Smooth muscle cell (in vitro differentiated cells): ENCODE results near the gene GAA. TPM values are rescaled to one million over a fixed set of nuclear protein-coding genes. Genes with fewer than 3 reads are reported as not detected.

ENCODE experiments used
- DNase-seq: peaks from one replicate; lab custom pipeline; 2025; ENCODE audit not compliant: unreplicated experiment; lab: John Stamatoyannopoulos, UW
- H2AFZ ChIP-seq: fragments of 200-600 bp; sonication (generic); 2 replicates; pipeline ENCODE4 v1.6.0; 2016; ENCODE audit warnings: antibody characterized with exemption, low read depth, mild to moderate bottlenecking
- H3F3A ChIP-seq: fragments of 200-600 bp; sonication (generic); 2 replicates; pipeline ENCODE4 v1.6.0; 2017; ENCODE audit warnings: antibody characterized with exemption, low read depth
- H3K27ac ChIP-seq: fragments of 200-600 bp; sonication (generic); 2 replicates; pipeline ENCODE4 v1.5.1; 2016; ENCODE audit warnings: low read depth, mild to moderate bottlenecking
- H3K27me3 ChIP-seq: fragments of 200-600 bp; sonication (generic); 2 replicates; pipeline ENCODE4 v1.6.1; 2016; ENCODE audit warnings: low read depth, mild to moderate bottlenecking
- H3K36me3 ChIP-seq: fragments of 200-600 bp; sonication (generic); 2 replicates; pipeline ENCODE4 v1.5.1; 2016; ENCODE audit warnings: low read depth
- H3K4me1 ChIP-seq: fragments of 200-600 bp; sonication (generic); 2 replicates; pipeline ENCODE4 v1.5.1; 2016; ENCODE audit warnings: low read depth
- H3K4me2 ChIP-seq: fragments of 200-600 bp; sonication (generic); 2 replicates; pipeline ENCODE4 v1.6.0; 2016; ENCODE audit warnings: mild to moderate bottlenecking
- H3K4me3 ChIP-seq: fragments of 200-600 bp; sonication (generic); 2 replicates; pipeline ENCODE4 v1.5.1; 2016; ENCODE audit warnings: mild to moderate bottlenecking
- H3K79me2 ChIP-seq: fragments of 200-600 bp; sonication (generic); 2 replicates; pipeline ENCODE4 v1.6.0; 2016; ENCODE audit warnings: low read depth, mild to moderate bottlenecking
- H3K9ac ChIP-seq: fragments of 200-600 bp; sonication (generic); 2 replicates; pipeline ENCODE4 v1.6.0; 2016; ENCODE audit warnings: low read depth
- H3K9me3 ChIP-seq: fragments of 200-600 bp; sonication (generic); replicated peaks from 2 replicates; pipeline ENCODE4 v1.5.1; 2016; ENCODE audit warnings: low read depth
- H4K20me1 ChIP-seq: fragments of 200-600 bp; sonication (generic); 2 replicates; pipeline ENCODE4 v1.6.0; 2016; ENCODE audit warnings: low read depth
- CTCF ChIP-seq: fragments of 200-600 bp; sonication (generic); IDR thresholded peaks from 2 replicates; pipeline ENCODE4 v1.5.1; 2017; ENCODE audit warnings: borderline replicate concordance, mild to moderate bottlenecking, antibody characterized with exemption; ENCODE audit not compliant: insufficient read depth, poor library complexity, severe bottlenecking
- WGBS: methylation state at CpG from one replicate; pipeline ENCODE4 v1.1.7; 2016; ENCODE audit warnings: low lambda C conversion rate; 5-methylcytosine and 5-hydroxymethylcytosine counted together
- polyA plus RNA-seq: library from polyadenylated mRNA; unstranded; fragments of >200 nt; fragmentation: Nextera tagmentation; extraction: Ambion mirVana; gene quantifications from 2 replicates; pipeline ENCODE4 v1.2.1, GENCODE V29; 2016
- total RNA-seq: library from RNA; depleted of rRNA; stranded (reverse); fragments of >200 nt; gene quantifications from 2 replicates; pipeline ENCODE4 v1.2.3, GENCODE V29; 2014

GAA gene
- total and polyA plus RNA-seq, 2 experiments from 2014 or later = 36.6 to 53.6 TPM

- Histone ChIP-seq H3K27ac (no peak overlapping the region), H3K9ac (no peak overlapping the region)
- WGBS = 90% methylated on average over 3 of the region's 3 CpGs
Measured at GRCh38 chr17:80126449-80126715, 25.0 kb downstream of the GAA start.

GRCh38 chr17:80129006-80129565 lies 27.7 kb downstream of the GAA start:
- Histone ChIP-seq H3K27me3 (no peaks in the 10 kb centered on the region), H2AFZ (no peak overlapping the region), H4K20me1 (no peaks in the 10 kb centered on the region), H3K79me2 (no peaks in the 10 kb centered on the region), H3F3A (no peaks in the 10 kb centered on the region), H3K4me1 (peaks cover 7% of the 10 kb centered on the region), H3K9me3 (no peaks in the 10 kb centered on the region), H3K9ac (no peak overlapping the region), H3K4me3 (no peak overlapping the region), H3K4me2 (no peak overlapping the region), H3K27ac (no peak overlapping the region), H3K36me3 (no peaks in the 10 kb centered on the region)
- whole genome bisulfite sequencing = 44% methylated on average over 4 of the region's 4 CpGs
- TF ChIP-seq CTCF = no peak
- no peak for DNase-seq

More at GRCh38 chr17:80126449-80126715, 25.0 kb downstream of the GAA start:
- DNase-seq = no peak
- Histone ChIP-seq H3K79me2 (no peaks in the 10 kb centered on the region), H3K36me3 (no peaks in the 10 kb centered on the region), H3F3A (no peaks in the 10 kb centered on the region), H3K4me2 (no peak overlapping the region), H3K27me3 (no peaks in the 10 kb centered on the region), H3K9me3 (no peaks in the 10 kb centered on the region), H3K4me3 (no peak overlapping the region), H4K20me1 (no peaks in the 10 kb centered on the region), H3K4me1 (peaks cover 11% of the 10 kb centered on the region), H2AFZ (no peak overlapping the region)
- TF ChIP-seq CTCF = no peak

- Histone ChIP-seq H3K4me2 (no peak overlapping the region), H3K9ac (no peak overlapping the region), H4K20me1 (no peaks in the 10 kb centered on the region), H3K27me3 (no peaks in the 10 kb centered on the region), H3K27ac (no peak overlapping the region), H3K79me2 (no peaks in the 10 kb centered on the region), H3K36me3 (peaks cover 13% of the 10 kb centered on the region), H2AFZ (no peak overlapping the region), H3K9me3 (no peaks in the 10 kb centered on the region), H3K4me1 (no peaks in the 10 kb centered on the region), H3F3A (no peaks in the 10 kb centered on the region), H3K4me3 (no peak overlapping the region)
- no peak for TF ChIP-seq CTCF
- 98% methylated on average over 3 of the region's 3 CpGs for WGBS
- no peak for DNase-seq
Measured at GRCh38 chr17:80130992-80131391, 29.6 kb downstream of the GAA start.

GRCh38 chr17:80132906-80133625 lies 31.7 kb downstream of the GAA start:
- H3K4me1 ChIP-seq = no peaks in the 10 kb centered on the region
- H2AFZ ChIP-seq = no peak overlapping the region
- no peak overlapping the region for H3K4me3 ChIP-seq
- no peaks in the 10 kb centered on the region for H3F3A ChIP-seq
- no peak overlapping the region for H3K9ac ChIP-seq
- no peak overlapping the region for H3K27ac ChIP-seq
- no peaks in the 10 kb centered on the region for H3K79me2 ChIP-seq
- DNase-seq = no peak
- H3K4me2 ChIP-seq = no peak overlapping the region
- TF ChIP-seq CTCF = no peak
- H3K36me3 ChIP-seq = peaks cover 21% of the 10 kb centered on the region
- H4K20me1 ChIP-seq = no peaks in the 10 kb centered on the region
- H3K9me3 ChIP-seq = no peaks in the 10 kb centered on the region
- WGBS = 93% methylated on average over 5 of the region's 5 CpGs
- no peaks in the 10 kb centered on the region for H3K27me3 ChIP-seq
